Ishikawa (cell line): Measurements from ENCODE around the gene XXYLT1.

Experiments
- CEBPB ChIP-seq: IDR thresholded peaks from 2 replicates; pipeline ENCODE4 v1.6.1; 2012
- CREB1 ChIP-seq: IDR thresholded peaks from 2 replicates; pipeline ENCODE4 v1.6.1; 2012; ENCODE audit warnings: low read depth
- EGR1 ChIP-seq: IDR thresholded peaks from 2 replicates; pipeline ENCODE4 v1.6.1; 2012
- EP300 ChIP-seq: IDR thresholded peaks from 2 replicates; pipeline ENCODE4 v1.6.1; 2012; ENCODE audit warnings: borderline replicate concordance
- FOXM1 ChIP-seq: IDR thresholded peaks from 2 replicates; pipeline ENCODE4 v1.6.1; 2012; ENCODE audit warnings: low read depth, borderline replicate concordance
- MAX ChIP-seq: IDR thresholded peaks from 2 replicates; pipeline ENCODE4 v1.6.1; 2012
- NFIC ChIP-seq: IDR thresholded peaks from 2 replicates; pipeline ENCODE4 v1.6.1; 2012
- RAD21 ChIP-seq: IDR thresholded peaks from 2 replicates; pipeline ENCODE4 v1.6.1; 2012; ENCODE audit warnings: low read depth
- REST ChIP-seq: IDR thresholded peaks from 2 replicates; pipeline ENCODE4 v1.6.1; 2012; ENCODE audit warnings: low read depth, mild to moderate bottlenecking
- TAF1 ChIP-seq: IDR thresholded peaks from 2 replicates; pipeline ENCODE4 v1.6.1; 2012; ENCODE audit warnings: low read depth, mild to moderate bottlenecking
- TCF12 ChIP-seq: IDR thresholded peaks from 2 replicates; pipeline ENCODE4 v1.6.1; 2012; ENCODE audit warnings: low read depth
- TEAD4 ChIP-seq: IDR thresholded peaks from 2 replicates; pipeline ENCODE4 v1.6.1; 2012
- USF1 ChIP-seq: IDR thresholded peaks from 2 replicates; pipeline ENCODE4 v1.6.1; 2012
- YY1 ChIP-seq: IDR thresholded peaks from 2 replicates; pipeline ENCODE4 v1.6.1; 2012; ENCODE audit warnings: low read depth
- ZBTB7A ChIP-seq: IDR thresholded peaks from 2 replicates; pipeline ENCODE4 v1.6.1; 2012; ENCODE audit warnings: low read depth

XXYLT1 gene

GRCh38 chr3:195207731-195208130, 63.2 kb downstream of the XXYLT1 start:
- no peak for TF ChIP-seq CREB1
- TF ChIP-seq USF1: no peak
- TF ChIP-seq MAX: no peak
- TF ChIP-seq FOXM1: no peak
- no peak for TF ChIP-seq ZBTB7A
- no peak for TF ChIP-seq EP300
- TF ChIP-seq YY1: no peak
- TF ChIP-seq EGR1: no peak
- no peak for TF ChIP-seq TEAD4

GRCh38 chr3:195207056-195207455, 63.9 kb downstream of the XXYLT1 start:
- TF ChIP-seq REST: no peak
- TF ChIP-seq YY1: no peak
- no peak for TF ChIP-seq RAD21
- no peak for TF ChIP-seq CEBPB
- no peak for TF ChIP-seq FOXM1
- no peak for TF ChIP-seq EP300
- TF ChIP-seq TCF12: no peak
- TF ChIP-seq CREB1: no peak
- TF ChIP-seq EGR1: no peak
- no peak for TF ChIP-seq MAX
- TF ChIP-seq TAF1: no peak
- no peak for TF ChIP-seq USF1
- TF ChIP-seq ZBTB7A: no peak
- no peak for TF ChIP-seq NFIC
- no peak for TF ChIP-seq TEAD4

GRCh38 chr3:195204360-195205163, 66.4 kb downstream of the XXYLT1 start:
- no peak for TF ChIP-seq EGR1
- no peak for TF ChIP-seq ZBTB7A
- TF ChIP-seq FOXM1: no peak
- TF ChIP-seq NFIC: peak; percentile 86; the same call in 1 of the 2 replicates

GRCh38 chr3:195203606-195204005, 67.4 kb downstream of the XXYLT1 start:
- TF ChIP-seq TCF12 (no peak), TAF1 (no peak), FOXM1 (no peak), MAX (no peak), EGR1 (no peak), CREB1 (no peak), RAD21 (no peak), ZBTB7A (no peak), YY1 (no peak), EP300 (no peak), NFIC (no peak), TEAD4 (no peak), USF1 (no peak), REST (no peak), CEBPB (no peak)

GRCh38 chr3:195201295-195201694, 69.7 kb downstream of the XXYLT1 start:
- no peak for TF ChIP-seq REST
- TF ChIP-seq ZBTB7A: no peak
- no peak for TF ChIP-seq USF1
- no peak for TF ChIP-seq TAF1
- no peak for TF ChIP-seq CEBPB
- TF ChIP-seq TEAD4: no peak
- TF ChIP-seq RAD21: no peak
- no peak for TF ChIP-seq NFIC
- no peak for TF ChIP-seq EGR1
- TF ChIP-seq EP300: no peak
- TF ChIP-seq CREB1: no peak
- no peak for TF ChIP-seq FOXM1
- no peak for TF ChIP-seq TCF12
- no peak for TF ChIP-seq MAX
- TF ChIP-seq YY1: no peak
